HG03139 (cell line): Measurements from ENCODE around the gene CYTH1.

Experiments
- ATAC-seq: cut with Tn5 transposase; IDR thresholded peaks from one replicate; pipeline ENCODE4 v1.9.1; 2021; ENCODE audit not compliant: unreplicated experiment

Gene CYTH1, protein sequence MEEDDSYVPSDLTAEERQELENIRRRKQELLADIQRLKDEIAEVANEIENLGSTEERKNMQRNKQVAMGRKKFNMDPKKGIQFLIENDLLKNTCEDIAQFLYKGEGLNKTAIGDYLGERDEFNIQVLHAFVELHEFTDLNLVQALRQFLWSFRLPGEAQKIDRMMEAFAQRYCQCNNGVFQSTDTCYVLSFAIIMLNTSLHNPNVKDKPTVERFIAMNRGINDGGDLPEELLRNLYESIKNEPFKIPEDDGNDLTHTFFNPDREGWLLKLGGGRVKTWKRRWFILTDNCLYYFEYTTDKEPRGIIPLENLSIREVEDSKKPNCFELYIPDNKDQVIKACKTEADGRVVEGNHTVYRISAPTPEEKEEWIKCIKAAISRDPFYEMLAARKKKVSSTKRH

DNA sequence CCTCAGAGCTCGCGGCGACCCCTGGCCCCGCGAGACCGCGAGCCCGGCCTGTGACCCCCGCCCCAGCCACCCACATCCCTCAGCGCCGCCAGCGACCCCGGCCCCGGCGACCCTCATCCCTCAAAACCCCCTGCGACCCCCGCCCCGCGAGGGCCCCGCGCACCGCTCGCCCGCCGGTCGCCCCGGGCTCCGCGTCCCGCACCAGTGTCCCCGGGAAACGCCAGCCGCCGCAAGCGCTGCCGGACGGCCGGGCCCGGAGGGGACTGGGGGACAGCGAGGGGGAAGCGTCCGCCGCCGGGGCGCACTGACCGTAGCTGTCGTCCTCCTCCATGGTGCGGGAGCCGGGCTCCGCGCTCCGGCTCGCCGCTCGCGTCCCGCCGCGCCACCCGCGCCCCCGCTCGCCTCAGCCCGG lies at the start of gene CYTH1:
Gene CYTH1, minus strand, starts transcription at position 381 of the 412 bp plus-strand sequence. Its CDS starts 50 bp downstream, at position 331.
- peak; percentile 3 for ATAC-seq

DNA sequence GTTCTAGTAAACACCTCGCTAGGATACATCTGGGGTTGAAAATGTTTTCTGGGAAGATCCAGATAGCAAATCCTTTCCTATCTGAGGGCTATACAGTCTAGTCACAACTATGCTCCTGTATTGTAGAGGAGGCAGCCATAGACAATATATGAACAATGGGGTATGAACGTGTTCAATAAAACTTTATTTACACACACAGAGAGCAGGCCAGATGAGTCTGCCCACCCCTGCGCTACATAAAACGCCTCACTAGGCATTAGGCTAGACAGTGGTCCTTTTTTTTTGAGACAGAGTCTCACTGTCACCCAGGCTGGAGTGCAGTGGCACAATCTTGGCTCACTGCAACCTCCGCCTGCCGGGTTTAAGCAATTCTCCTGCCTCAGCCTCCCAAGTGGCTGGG lies 47.4 kb upstream of the CYTH1 start:
- no peak for ATAC-seq

DNA sequence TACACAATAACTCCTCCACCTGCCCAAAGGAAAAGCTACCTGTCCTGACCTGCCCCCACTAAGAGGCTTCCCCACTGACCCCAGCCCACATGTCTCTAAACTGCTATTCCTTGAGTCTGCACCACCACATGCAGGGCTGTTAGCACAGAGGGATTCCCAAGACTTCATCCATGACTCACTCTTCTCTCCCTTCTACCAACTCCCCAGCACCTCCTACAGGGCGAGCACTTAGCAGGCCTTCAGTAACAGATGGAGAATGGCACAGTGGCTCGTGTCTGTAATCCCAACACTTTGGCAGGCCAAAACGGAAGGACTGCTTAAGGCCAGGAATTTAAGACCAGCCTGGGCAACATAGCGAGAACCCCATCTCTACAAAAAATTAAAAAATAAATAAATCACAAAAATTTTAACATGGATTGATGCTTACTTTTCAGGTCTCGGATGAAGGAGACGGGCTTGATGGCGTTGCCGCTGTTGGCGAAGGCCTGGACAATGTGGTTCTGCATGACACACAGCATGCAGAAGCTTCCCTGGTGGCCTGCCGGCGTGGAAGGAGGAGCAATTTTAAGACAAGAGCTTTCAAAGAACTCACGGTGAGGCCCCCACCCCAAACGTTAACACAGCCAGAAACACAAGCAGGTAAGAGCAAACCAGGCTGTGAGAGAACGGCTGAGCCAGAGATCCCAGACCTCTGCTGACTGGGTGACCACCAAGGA lies 46.6 kb upstream of the CYTH1 start:
- no peak for ATAC-seq

DNA sequence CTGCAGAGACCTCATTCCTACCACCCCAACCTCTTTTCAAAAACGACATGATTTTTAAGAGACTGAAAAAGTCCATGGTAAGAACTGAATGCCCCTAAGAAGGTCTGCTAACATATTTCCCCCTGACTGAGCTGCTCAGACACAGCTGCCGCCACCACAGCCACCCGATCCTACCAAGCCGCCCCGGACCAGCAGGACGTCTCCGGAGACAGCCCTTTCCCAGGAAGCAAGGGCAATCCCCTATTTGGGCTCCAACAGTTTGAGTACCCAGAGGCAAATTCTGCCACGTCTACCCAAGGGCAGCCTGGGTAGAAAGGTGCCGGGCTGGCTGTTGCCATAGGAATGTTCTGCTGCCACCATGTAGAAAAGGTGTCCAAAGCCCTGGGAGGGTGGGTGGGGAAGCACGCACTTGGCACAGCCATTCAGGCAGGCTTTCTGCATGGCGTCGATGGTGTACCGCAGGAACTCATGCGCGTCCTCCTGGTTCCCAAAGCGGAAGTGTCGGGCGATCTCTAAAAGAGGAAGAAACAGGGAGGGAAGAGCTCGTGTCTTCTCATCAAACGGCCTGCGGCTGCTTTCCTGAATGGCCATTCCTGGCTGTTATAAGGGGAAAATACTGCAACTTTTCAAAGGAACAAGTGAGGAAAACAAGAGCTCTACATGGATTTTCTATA lies 44.9 kb upstream of the CYTH1 start:
- no peak for ATAC-seq

DNA sequence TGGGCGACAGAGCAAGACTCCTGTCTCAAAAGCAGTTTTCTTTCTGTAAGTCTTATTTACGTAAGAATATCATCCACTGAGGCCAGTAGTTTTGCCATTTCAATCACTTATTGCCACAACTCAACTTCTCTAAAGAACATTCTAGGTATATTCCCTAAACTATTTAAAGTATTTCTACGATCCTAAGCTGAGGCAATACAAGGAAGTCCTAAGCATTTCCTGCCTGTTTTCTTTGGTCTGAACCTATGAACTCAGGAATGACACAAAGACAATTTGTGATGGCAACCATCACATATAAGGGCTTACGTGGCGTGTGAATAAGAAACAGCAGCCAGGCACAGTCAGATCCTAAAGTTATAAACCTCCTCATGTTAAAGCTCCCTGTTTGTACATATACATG lies 44.3 kb upstream of the CYTH1 start:
- ATAC-seq = no peak

DNA sequence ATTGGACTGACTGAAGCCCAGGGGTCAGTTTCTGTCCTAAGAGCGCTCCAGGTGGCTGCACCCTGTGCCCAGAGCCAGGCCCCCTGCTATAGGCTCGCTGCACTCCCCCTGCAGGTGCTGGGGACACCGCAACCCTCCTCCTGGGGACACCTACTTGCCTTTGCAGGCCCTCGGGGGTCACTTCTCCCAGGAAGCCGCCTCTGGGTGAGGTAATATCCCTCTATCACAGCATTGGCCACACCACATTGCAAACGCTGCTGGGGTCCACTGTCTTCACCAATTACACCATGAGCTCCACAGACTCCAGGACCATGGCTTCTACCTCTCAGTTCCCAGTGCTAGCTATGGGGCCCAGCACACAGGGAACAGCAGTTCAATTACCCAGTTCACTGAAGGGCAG lies 43.6 kb upstream of the CYTH1 start:
- no peak for ATAC-seq

DNA sequence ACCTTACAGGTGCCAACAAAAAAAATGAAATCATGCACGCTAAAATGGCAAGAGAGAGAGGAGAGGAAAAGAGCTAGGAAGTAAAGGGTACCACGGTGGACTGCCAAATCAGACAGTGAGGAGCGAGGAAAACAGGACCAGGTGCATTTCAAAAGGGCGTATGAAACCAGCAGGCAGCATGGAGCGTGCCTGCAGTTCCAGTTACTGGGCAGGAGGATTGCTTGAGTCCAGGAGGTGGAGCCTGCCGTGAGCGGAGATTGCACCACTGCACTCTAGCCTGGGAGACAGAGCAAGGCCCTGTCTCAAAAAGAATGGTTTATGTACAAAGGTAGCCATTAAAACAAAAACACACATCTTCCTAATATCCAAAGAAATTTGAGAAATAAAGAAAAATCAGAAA lies 42.2 kb upstream of the CYTH1 start:
- no peak for ATAC-seq

DNA sequence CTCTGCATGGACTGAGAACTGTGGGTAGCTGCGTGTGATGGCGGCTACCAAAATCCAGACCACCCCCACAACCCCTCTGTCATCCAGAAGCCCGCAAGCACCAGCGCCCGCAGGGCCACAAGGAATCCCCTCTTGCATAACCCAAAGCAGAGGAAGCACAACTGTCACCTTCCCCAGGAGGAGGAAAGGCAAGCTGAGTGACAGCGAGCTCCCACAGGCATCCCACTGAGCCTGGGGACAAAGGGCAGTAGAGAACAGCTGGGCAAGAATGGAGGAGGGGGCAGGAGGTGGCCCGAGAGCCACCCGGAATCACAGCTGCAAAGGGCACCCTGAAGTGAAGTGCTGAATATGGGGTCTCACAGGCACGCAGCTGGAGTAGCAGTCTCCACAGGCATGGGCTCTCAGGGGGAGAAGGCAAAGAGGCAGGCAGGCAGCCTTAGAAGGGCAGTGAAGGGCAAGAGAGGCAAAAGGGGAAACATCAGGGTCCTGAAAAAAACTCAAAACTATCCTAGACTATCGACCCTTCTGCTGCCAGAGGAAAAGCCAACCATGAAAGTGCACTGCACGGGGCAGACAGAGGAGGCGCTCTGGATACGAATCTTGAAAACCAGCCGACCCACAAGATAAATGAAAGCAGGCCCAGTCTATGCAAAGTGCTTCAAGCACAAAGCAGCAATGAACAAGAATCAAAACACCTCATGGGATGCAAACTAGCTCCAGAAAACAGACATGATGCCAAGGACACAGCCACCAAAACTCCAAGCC lies 41.4 kb upstream of the CYTH1 start:
- ATAC-seq = no peak

DNA sequence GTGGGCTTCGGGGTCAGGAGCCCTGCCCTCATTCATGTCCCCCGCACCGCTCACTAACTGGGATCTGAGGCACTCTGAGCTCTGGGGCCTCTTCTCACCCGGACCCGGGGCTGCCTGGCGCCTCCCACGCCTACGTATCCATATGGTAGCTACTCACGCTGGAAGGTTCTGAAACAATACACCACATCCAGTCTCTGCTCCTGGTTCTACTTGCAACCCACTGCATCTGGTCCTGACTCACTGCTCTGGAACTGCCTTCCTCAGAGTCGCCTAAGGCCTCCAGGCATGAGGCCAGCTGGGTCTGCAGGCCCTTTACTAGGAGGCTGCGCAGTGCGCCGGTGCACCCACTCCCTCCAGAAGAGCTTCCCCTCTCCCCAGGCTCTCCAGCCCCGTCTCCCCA lies 40.5 kb upstream of the CYTH1 start:
- no peak for ATAC-seq

DNA sequence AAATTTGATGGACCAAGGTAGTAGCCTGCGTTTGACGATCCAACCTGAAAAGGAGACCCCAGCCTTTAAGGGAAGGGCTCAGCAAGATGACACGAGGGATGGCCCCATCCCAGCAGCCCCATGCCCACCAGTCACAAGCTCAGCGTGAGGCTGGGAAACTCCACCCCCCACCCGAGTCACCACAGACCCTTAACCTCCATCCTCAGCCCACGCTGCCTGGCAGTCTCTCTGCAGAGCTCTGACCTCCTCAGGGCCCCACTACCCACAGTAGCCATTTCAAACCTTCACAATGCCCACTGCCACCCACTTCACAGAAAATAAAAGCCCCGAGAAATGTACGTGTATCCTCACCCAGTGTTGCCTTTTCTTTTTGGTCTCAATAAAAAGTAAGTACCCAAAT lies 39.9 kb upstream of the CYTH1 start:
- ATAC-seq = no peak

DNA sequence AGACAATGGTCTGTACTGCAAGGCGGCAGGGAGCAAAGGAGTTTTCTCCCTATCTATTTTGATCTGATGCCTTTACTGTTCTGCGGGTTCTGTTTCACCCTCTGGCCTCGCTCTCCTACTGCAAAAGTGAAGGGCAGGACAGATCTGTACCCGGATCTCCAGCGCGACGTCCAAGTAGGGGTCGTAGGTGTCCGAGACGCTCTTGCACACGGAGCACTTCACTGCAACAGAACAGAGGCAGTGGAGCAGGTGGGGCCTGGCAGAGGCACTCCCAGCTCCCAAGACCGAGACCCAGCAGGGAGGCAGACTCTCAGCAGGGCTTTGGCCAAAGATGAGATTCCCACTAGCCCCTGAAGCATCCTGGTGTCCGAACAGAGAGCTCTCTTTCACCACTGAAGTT lies 38.8 kb upstream of the CYTH1 start:
- ATAC-seq = no peak

DNA sequence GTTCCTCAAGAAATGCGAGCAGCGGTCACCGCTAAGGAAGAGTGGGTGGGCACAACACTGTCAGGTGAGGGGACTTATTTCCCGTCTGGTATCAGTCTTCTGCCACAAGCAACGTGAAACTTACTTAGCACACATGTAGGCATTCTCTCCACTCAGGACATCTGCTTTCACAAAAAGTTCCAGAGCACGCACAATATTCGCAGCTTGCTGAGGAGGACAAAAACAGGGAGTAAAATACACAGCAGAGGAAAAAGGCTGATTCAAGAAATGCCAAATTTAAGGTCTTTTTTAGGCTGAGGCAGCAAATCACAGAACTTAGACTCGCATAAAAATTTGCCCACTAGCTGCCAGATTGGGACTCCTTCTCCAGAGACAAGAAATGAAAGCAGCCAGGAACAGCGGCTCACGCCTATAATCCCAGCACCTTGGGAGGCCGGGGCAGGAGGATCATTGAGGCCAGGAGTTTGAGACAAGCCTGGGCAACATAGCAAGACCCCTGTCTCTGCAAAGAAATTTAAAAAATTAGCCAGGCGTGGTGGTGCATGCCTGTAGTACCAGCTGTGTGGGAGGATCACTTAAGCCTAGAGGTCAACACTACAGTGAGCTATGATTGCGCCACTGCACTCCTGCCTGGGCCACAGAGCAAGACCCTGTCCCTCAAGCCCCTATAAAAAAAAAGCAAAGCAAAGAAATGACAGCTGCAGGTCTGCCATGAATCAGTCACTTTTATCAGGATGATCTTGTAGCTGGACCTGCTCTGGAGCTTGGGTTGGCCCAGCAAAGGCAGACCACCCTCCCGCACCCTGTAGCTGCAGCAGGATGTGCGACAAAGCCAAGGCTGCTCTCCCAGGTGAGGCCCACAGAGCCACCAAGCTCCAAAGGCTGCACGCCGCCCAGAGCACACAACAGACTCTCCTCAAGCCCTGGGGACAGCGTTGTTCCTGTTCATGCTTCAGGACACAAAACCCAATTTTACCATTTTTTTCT lies 38.0 kb upstream of the CYTH1 start:
- ATAC-seq = no peak

DNA sequence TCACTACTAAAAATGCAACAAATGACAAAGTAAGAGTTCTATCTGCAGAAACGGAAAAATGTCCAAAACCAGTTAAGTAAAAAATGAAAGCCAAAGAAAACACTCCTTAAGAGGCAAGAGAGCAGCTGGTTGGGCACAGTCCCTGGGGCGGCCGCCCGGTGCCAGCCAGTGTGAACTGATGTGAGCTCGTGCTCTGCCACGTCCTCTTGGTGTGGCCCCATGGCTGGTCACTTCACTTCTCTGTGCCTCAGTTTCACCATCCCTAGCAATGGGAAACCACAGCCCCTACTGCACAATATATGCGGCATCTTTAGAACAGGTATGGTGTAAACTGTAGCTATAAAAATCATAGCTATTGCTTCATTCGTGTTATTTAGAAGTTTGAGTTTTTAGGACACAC lies 37.3 kb upstream of the CYTH1 start:
- ATAC-seq = no peak

DNA sequence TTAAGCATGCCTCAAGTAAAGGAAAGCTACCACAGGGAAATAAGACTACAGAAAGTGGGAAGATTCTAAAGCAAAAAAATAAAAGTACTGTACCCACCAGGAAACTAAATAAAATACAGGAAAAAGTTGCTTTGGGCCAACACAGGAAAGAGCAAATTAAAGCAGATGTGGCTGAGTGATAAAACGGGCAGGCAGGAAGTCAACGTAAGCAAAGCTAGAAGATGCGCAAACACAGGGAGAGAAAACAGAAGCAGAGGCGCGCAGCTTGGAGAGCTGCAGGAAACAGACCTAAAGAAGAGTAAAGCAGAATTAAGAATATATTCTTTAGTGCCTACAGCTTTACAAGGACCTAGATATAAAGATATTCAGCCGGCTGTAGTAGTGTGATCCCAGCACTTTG lies 36.9 kb upstream of the CYTH1 start:
- ATAC-seq = no peak

DNA sequence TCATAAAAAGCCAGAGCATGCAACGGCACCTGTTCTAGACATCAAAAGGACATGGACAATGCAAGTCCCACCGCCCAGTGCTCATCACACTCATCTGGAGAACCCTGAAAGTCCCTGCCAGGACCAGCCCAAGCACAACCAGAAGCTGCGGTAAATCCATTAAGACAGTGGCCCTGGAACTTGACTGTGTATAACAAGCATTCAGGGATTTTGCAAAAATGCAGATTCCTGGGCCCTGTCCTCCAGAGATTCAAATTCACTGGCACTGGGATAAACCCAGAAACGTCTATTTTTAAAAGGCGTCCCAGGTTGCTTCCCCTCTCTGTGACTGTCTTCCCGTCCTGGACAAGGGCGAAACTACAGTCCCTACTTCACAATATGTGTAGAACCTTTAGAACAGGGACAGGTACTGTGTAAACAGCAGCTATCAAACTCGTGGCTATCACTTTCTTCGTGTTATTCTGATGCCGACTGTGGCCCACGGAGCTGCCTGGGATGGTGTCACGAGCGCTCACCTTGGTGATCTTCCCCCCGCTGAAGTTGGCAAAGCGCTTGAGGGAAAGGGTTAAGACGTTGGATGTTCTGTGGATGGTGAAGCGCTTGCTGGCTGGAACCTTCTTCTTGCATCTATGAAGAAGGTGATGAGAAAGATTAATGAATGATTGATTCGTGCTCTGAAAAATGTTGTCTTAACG lies 36.2 kb upstream of the CYTH1 start:
- ATAC-seq = no peak

DNA sequence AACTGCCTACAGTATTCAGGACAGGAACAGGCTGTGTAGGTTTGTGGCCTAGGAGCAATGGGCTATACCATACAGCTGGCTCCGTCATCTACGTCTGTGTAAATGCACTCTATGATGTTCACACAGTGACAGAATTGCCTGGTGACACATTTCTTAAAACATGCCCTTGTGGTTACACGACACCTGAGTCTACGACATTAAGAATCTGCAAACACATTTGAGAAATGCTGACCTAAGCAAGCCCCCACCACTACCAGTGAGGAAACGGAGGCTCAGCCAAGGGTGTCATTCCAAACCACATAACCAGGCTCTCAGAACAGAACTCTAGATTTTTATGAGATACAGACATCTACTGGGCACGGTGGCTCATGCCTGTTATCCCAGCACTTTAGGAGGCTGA lies 35.0 kb upstream of the CYTH1 start:
- no peak for ATAC-seq

DNA sequence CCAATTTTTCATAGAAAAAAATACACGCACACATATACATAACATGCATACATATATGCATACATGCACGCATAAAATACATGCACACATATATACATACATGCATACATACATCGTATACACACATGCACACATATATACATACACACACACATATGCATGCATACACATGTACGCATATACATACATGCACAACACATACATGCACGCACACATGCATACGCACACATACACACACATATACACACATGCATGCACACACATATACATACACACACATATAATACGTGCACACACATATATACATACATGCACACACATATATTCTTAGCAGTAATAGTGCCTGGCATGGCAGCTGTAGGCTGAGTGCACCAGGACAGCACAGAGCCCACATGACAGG lies 33.6 kb upstream of the CYTH1 start:
- no peak for ATAC-seq

DNA sequence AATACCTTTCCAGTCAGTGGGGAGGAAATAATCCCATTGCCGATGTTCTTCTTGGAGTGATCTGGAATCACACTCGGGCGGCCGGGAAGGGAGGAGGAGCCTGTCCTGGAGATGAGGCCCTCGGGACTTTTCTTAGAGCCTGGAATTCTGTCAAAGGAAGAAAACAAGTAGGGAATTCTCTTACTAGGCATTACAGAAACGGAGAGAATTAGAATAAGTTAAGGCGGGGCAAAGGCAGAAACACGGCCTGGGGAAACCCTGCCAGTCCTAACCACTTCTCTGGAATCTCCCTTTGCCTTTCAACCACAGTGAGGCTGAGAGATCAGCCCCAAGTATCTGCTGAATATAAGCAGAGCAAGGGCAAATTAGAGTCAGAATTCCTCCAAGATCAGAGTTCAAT lies 30.8 kb upstream of the CYTH1 start:
- ATAC-seq = no peak

DNA sequence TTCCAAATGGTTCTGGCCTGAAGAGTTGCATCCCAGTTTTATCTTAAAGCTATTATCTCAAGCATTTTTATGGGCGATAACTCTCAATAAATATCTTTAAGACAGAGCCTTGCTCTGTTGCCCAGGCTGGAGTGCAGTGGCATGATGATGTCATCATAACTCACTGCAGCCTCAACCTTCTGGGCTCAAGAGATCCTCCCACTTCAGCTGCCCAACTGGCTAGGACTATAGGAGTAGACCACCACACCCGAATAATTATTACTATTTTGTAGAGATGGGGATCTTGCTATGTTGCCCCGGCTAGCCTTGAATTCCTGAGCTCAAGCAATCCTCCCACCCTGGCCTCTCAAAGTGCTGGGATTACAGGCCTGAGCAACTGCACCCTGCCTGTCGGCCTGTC lies 26.1 kb upstream of the CYTH1 start:
- no peak for ATAC-seq

DNA sequence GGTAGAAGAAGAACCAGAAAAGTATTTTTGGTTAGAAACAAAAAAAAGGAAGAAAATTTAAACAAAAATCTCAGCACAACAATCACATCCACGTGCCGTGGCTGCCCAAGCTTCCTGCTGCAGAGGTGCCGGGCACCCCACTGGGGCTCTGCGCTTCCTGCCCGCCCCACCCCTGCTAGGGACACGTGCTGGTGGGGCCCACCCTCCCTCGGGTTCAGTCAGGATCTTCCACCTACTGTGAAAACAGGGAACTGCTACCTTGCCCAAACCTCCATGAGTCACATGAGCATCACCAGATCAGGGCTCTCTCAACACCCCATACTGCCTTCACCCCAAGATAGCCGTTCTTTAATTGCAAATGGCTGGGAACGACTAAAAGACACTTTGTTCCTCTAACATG lies 24.4 kb upstream of the CYTH1 start:
- no peak for ATAC-seq
